ENCODE data around the gene SCN4A. TPM values are rescaled to one million over a fixed set of nuclear protein-coding genes. Genes with fewer than 3 reads are reported as not detected.

Gene SCN4A
- total RNA-seq, 1 experiment from 2014 or later = 1.4 TPM

DNA sequence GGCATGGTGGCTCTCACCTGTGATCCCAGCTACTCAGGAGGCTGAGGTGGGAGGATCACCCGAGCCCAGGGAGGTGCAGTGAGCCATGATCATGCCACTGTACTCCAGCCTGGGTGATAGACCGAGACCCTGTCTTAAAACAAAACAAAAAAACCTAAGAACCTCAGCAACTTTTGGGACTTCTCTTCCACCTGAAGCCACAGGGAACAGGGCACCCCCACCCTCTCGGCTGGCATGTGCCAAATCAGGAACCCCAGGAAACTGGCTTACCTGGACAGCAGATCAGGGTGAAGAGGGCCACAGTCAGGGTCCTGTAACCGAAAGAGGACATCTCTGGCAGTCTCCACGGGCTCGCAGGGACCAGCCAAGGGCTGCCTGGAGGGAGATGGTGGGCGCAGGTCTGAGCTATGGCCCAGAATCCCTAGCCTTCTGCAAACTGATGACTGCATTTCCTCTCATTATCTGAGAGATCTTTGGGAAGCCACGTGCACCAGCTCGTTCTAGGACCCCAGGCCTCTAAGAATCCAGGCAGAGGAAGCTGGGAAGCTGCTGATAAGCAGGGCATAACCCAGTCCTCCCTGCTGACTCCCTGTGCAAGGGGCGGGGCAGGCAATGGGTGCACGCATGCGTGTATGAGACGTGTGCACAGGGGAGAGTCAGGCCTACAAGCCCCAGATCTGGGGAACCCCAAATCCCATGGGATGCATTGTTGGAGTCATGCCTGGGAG, 33.8 kb upstream of the SCN4A start:
- Histone ChIP-seq H3K27me3 (ENCODE audit: insufficient read depth, low read depth) (no peaks in the 10 kb centered on the region), H4K20me1 (ENCODE audit: insufficient read depth) (no peaks in the 10 kb centered on the region), H3K4me2 (peak overlapping the region; percentile 59; the same call in 1 of the 2 replicates), H3K79me2 (ENCODE audit: low read depth) (no peaks in the 10 kb centered on the region), H3K9me2 (ENCODE audit: insufficient read depth) (no peaks in the 10 kb centered on the region), H3F3A (ENCODE audit: insufficient read depth, low read depth) (peaks cover 31% of the 10 kb centered on the region), H3K9me3 (ENCODE audit: insufficient read depth, low read depth) (no peaks in the 10 kb centered on the region; the same call in 1 of the 2 replicates), H3K4me3 (no peak overlapping the region), H3K4me1 (replicated peaks; ENCODE audit: insufficient read depth) (peaks cover 63% of the 10 kb centered on the region), H3K27ac (0 out of 2 replicates have a peak overlapping the region, but pooled peaks have one; percentile 11), H2AFZ (no peak overlapping the region), H3K36me3 (ENCODE audit: low read depth) (no peaks in the 10 kb centered on the region)
- DNase-seq = no peak
- ChIA-PET POLR2A (ENCODE audit: unreplicated experiment) (interaction anchor here (0.6 to 0.8 kb wide), 2 partner anchors 104 to 238 kb away, joined by 4 to 7 read pairs; no protein-coding TSS in a partner anchor), CTCF (interaction anchor here (0.6 kb wide), 2 partner anchors 87 to 256 kb away, joined by 3 to 15 read pairs; no protein-coding TSS in a partner anchor)
- intact Hi-C loops (cut with micrococcal nuclease; ENCODE audit: unreplicated experiment) = no loop called here
- TF ChIP-seq CTCF (conservative IDR thresholded peaks at IDR 0.05) = no peak
- no peak for TF ChIP-seq EZH2 (IDR thresholded peaks at IDR 0.05; ENCODE audit: low read depth)
- no TSS peak for BruUV-seq (replicated peaks)

- no TSS peak for BruUV-seq (replicated peaks)
- ChIA-PET CTCF (interaction anchor here (0.6 to 1.2 kb wide), 2 partner anchors 13 to 20 kb away, joined by 3 to 13 read pairs; no protein-coding TSS in a partner anchor), POLR2A (ENCODE audit: unreplicated experiment) (interaction anchor here (0.6 to 0.8 kb wide), 2 partner anchors 103 to 238 kb away, joined by 4 to 7 read pairs; no protein-coding TSS in a partner anchor)
- 0 out of 2 replicates have a peak overlapping the region, but pooled peaks have one; percentile 11 for H3K27ac ChIP-seq
- no peaks in the 10 kb centered on the region for H3K27me3 ChIP-seq (ENCODE audit: insufficient read depth, low read depth)
- H2AFZ ChIP-seq = no peak overlapping the region
- peak overlapping the region; percentile 59 for H3K4me2 ChIP-seq
- DNase-seq = peak; percentile 66 to 72
- H4K20me1 ChIP-seq (ENCODE audit: insufficient read depth) = no peaks in the 10 kb centered on the region
- H3F3A ChIP-seq (ENCODE audit: insufficient read depth, low read depth) = peaks cover 31% of the 10 kb centered on the region
- H3K4me1 ChIP-seq (replicated peaks; ENCODE audit: insufficient read depth) = peaks cover 65% of the 10 kb centered on the region
- TF ChIP-seq CTCF (conservative IDR thresholded peaks at IDR 0.05) (no peak), EZH2 (IDR thresholded peaks at IDR 0.05; ENCODE audit: low read depth) (no peak)
- no peaks in the 10 kb centered on the region for H3K79me2 ChIP-seq (ENCODE audit: low read depth)
- no peaks in the 10 kb centered on the region; the same call in 1 of the 2 replicates for H3K9me3 ChIP-seq (ENCODE audit: insufficient read depth, low read depth)
- no peaks in the 10 kb centered on the region for H3K36me3 ChIP-seq (ENCODE audit: low read depth)
- H3K4me3 ChIP-seq = no peak overlapping the region
- H3K9me2 ChIP-seq (ENCODE audit: insufficient read depth) = no peaks in the 10 kb centered on the region
- intact Hi-C loops (cut with micrococcal nuclease; ENCODE audit: unreplicated experiment) = no loop called here
Measured at GRCh38 chr17:64005734-64006167, 33.0 kb upstream of the SCN4A start.

DNA sequence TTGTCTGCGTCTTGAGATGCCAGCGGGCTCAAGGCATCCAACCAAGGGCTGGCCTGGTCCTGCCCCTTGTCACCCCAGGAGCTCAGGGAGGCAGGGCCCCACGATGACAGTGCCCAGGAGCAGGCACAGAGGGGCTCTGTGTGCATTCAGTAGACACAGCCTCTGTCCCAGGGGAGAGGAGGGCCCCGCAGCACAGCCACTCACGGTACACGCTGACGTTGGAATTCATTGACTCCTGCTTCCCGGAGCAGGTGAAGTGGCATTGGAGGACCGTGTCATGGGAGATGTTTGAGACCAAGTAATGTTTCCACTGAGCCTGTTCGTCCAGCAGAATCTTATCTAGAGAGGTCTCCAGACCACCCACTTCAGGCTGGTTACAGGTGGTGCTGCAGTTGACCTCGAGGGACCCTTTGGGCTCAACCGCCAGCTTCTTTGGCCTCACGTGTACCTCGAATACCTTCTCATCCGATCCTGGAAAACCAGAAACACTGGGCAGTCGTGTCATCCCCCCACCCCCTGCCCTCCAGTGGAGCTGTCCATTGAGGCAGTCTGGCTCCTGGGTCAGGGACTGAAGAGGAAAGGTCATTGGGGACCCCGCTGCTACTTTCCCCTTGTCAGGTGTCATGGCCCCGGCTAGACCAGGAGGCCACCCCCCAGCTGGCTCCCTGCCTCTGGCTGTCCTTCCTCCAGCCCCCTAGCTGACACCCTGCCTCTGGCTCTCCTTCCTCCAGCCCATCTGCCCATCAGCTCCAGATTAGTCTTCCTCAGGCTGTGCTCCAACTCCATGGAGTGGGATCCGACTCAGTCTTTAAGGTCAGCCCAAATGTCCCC, 32.4 kb upstream of the SCN4A start:
- no peak overlapping the region for H3K4me3 ChIP-seq
- peaks cover 61% of the 10 kb centered on the region for H3K4me1 ChIP-seq (replicated peaks; ENCODE audit: insufficient read depth)

More for the DNA sequence above, 32.4 kb upstream of the SCN4A start:
- Histone ChIP-seq H3K9me3 (ENCODE audit: insufficient read depth, low read depth) (no peaks in the 10 kb centered on the region; the same call in 1 of the 2 replicates), H3K9me2 (ENCODE audit: insufficient read depth) (no peaks in the 10 kb centered on the region), H2AFZ (no peak overlapping the region), H3K27me3 (ENCODE audit: insufficient read depth, low read depth) (no peaks in the 10 kb centered on the region), H3K4me2 (peak overlapping the region; percentile 59), H3K27ac (0 out of 2 replicates have a peak overlapping the region, but pooled peaks have one; percentile 11), H3K79me2 (ENCODE audit: low read depth) (no peaks in the 10 kb centered on the region), H3K36me3 (ENCODE audit: low read depth) (no peaks in the 10 kb centered on the region), H3F3A (ENCODE audit: insufficient read depth, low read depth) (peaks cover 24% of the 10 kb centered on the region), H4K20me1 (ENCODE audit: insufficient read depth) (no peaks in the 10 kb centered on the region)
- TF ChIP-seq EZH2 (IDR thresholded peaks at IDR 0.05; ENCODE audit: low read depth) = no peak
- no peak for TF ChIP-seq CTCF (conservative IDR thresholded peaks at IDR 0.05)
- intact Hi-C loops (cut with micrococcal nuclease; ENCODE audit: unreplicated experiment) = no loop called here
- BruUV-seq (replicated peaks) = no TSS peak
- CTCF ChIA-PET = interaction anchor here (0.6 to 1.2 kb wide), 2 partner anchors 13 to 20 kb away, joined by 3 to 13 read pairs; no protein-coding TSS in a partner anchor
- no peak for DNase-seq
- POLR2A ChIA-PET (ENCODE audit: unreplicated experiment) = interaction anchor here (0.8 kb wide), 1 partner anchor 237 kb away, joined by 4 read pairs; no protein-coding TSS in a partner anchor

All from PC-9 (cell line).